ENCODE data around the gene EFCAB6.

The EFCAB6 gene

GRCh38 chr22:43553451-43554258 lies 258.4 kb downstream of the EFCAB6 start:
- no peak for DNase-seq (ENCODE audit: low read depth in 2 of 2)

GRCh38 chr22:43550672-43551071 lies 261.4 kb downstream of the EFCAB6 start:
- DNase-seq (ENCODE audit: low read depth in 2 of 2) = no peak

GRCh38 chr22:43550024-43550620 lies 262.0 kb downstream of the EFCAB6 start:
- DNase-seq (ENCODE audit: low read depth in 2 of 2) = no peak

GRCh38 chr22:43546186-43546585 lies 265.9 kb downstream of the EFCAB6 start:
- DNase-seq (ENCODE audit: low read depth in 2 of 2) = no peak

- no peak for DNase-seq (ENCODE audit: low read depth in 2 of 2)
These were observed 267.8 kb downstream of the EFCAB6 start for GRCh38 chr22:43544289-43544673.

- DNase-seq (ENCODE audit: low read depth in 2 of 2) = no peak
These were observed 268.4 kb downstream of the EFCAB6 start for GRCh38 chr22:43543522-43544288.

- DNase-seq (ENCODE audit: low read depth in 2 of 2) = no peak
These were observed 269.2 kb downstream of the EFCAB6 start for GRCh38 chr22:43542681-43543521.

- DNase-seq (ENCODE audit: low read depth in 2 of 2) = no peak
These were observed 270.4 kb downstream of the EFCAB6 start for GRCh38 chr22:43541462-43542407.

- no peak for DNase-seq (ENCODE audit: low read depth in 2 of 2)
These were observed 271.1 kb downstream of the EFCAB6 start for GRCh38 chr22:43541022-43541421.

- DNase-seq (ENCODE audit: low read depth in 2 of 2) = no peak
These were observed 271.6 kb downstream of the EFCAB6 start for GRCh38 chr22:43540529-43540923.

GRCh38 chr22:43539572-43540528 lies 272.3 kb downstream of the EFCAB6 start:
- no peak for DNase-seq (ENCODE audit: low read depth in 2 of 2)

GRCh38 chr22:43537019-43537585 lies 275.0 kb downstream of the EFCAB6 start:
- DNase-seq (ENCODE audit: low read depth in 2 of 2) = no peak

GRCh38 chr22:43535741-43536140 lies 276.4 kb downstream of the EFCAB6 start:
- no peak for DNase-seq (ENCODE audit: low read depth in 2 of 2)

GRCh38 chr22:43535336-43535735 lies 276.8 kb downstream of the EFCAB6 start:
- DNase-seq (ENCODE audit: low read depth in 2 of 2) = no peak

GRCh38 chr22:43534916-43535315 lies 277.2 kb downstream of the EFCAB6 start:
- DNase-seq (ENCODE audit: low read depth in 2 of 2) = no peak

GRCh38 chr22:43533656-43534428 lies 278.3 kb downstream of the EFCAB6 start:
- no peak for DNase-seq (ENCODE audit: low read depth in 2 of 2)

GRCh38 chr22:43533156-43533530 lies 279.0 kb downstream of the EFCAB6 start:
- DNase-seq (ENCODE audit: low read depth in 2 of 2) = no peak
